Activated CD4-positive, alpha-beta T cell treated with anti-CD3 and anti-CD28 coated beads for 48 hours (primary cell): ENCODE measurements around the gene DLG4.
A peak's percentile ranks its signal among the peaks of the same experiment; 100 is the strongest.
"Not testable (repeated sequence)": the region's sequence is repeated elsewhere in the genome, so short reads cannot be mapped to it uniquely, and the experiment has no call there.

Source experiments
- DNase-seq: peaks from one replicate; pipeline ENCODE4 v3.0.0-alpha.2; 2020

DLG4 gene

GRCh38 chr17:7211491-7212273 lies 8.0 kb downstream of the DLG4 start:
- DNase-seq: no peak

GRCh38 chr17:7208754-7209460 lies 10.7 kb downstream of the DLG4 start:
- no peak for DNase-seq

- DNase-seq: no peak
Measured at GRCh38 chr17:7208027-7208571, 11.5 kb downstream of the DLG4 start.

GRCh38 chr17:7207120-7208001 lies 12.3 kb downstream of the DLG4 start:
- no peak for DNase-seq

- no peak for DNase-seq
Measured at GRCh38 chr17:7205561-7205960, 14.1 kb downstream of the DLG4 start.

- DNase-seq: peak; percentile 93
Measured at GRCh38 chr17:7204828-7205461, 14.7 kb downstream of the DLG4 start.

GRCh38 chr17:7204336-7204735 lies 15.3 kb downstream of the DLG4 start:
- no peak for DNase-seq

GRCh38 chr17:7203391-7203790 lies 16.2 kb downstream of the DLG4 start:
- no peak for DNase-seq

- no peak for DNase-seq
Measured at GRCh38 chr17:7196651-7197401, 22.8 kb downstream of the DLG4 start.

- no peak for DNase-seq
Measured at GRCh38 chr17:7195971-7196370, 23.7 kb downstream of the DLG4 start.

- no peak for DNase-seq
Measured at GRCh38 chr17:7192271-7192937, 27.2 kb downstream of the DLG4 start.

- DNase-seq: peak; percentile 49
Measured at GRCh38 chr17:7191571-7192270, 27.9 kb downstream of the DLG4 start.

GRCh38 chr17:7191069-7191468 lies 28.6 kb downstream of the DLG4 start:
- DNase-seq: no peak

- DNase-seq: no peak
Measured at GRCh38 chr17:7190276-7190917, 29.2 kb downstream of the DLG4 start.

GRCh38 chr17:7186241-7186640 lies 33.4 kb downstream of the DLG4 start:
- no peak for DNase-seq

- DNase-seq: no peak
Measured at GRCh38 chr17:7184647-7185046, 35.0 kb downstream of the DLG4 start.

GRCh38 chr17:7184091-7184488 lies 35.5 kb downstream of the DLG4 start:
- DNase-seq: no peak

- no peak for DNase-seq
Measured at GRCh38 chr17:7183433-7184090, 36.1 kb downstream of the DLG4 start.

GRCh38 chr17:7182101-7182500 lies 37.5 kb downstream of the DLG4 start:
- DNase-seq: not testable (repeated sequence)
